PC-9 (cell line): ENCODE results near the gene TP53I3.
"Not testable (repeated sequence)": the region's sequence is repeated elsewhere in the genome, so short reads cannot be mapped to it uniquely, and the experiment has no call there.

Experiments
- CTCF ChIP-seq: fragments of 200-600 bp; sonication (generic); conservative IDR thresholded peaks from 2 replicates; pipeline ENCODE4 v1.6.1; 2017; ENCODE audit warnings: mixed run types, antibody characterized with exemption, mild to moderate bottlenecking, moderate library complexity
- EZH2 ChIP-seq: fragments of 200-600 bp; sonication (generic); IDR thresholded peaks from 2 replicates; pipeline ENCODE4 v1.8.0; 2017; ENCODE audit warnings: antibody characterized with exemption, low read depth

- not testable (repeated sequence) for TF ChIP-seq CTCF, EZH2
Measured at GRCh38 chr2:24093270-24093669, 8.6 kb upstream of the TP53I3 start.
